H1 (cell line): ENCODE measurements around the gene LCN15. TPM values are rescaled to one million over a fixed set of nuclear protein-coding genes. Genes with fewer than 3 reads are reported as not detected.
A peak's percentile ranks its signal among the peaks of the same experiment; 100 is the strongest.

ENCODE experiments used
- CTCF ChIA-PET: fragments of 300-600 bp; sonication (Branson Sonifier 250); formaldehyde crosslinking; loops from one replicate; lab custom pipeline; 2021; ENCODE audit not compliant: partially characterized antibody; lab: Charles Lee
- POLR2A ChIA-PET: fragments of 300-600 bp; sonication (Branson Sonifier 250); formaldehyde crosslinking; loops from one replicate; lab custom pipeline; 2021; ENCODE audit warnings: inconsistent platforms; ENCODE audit not compliant: partially characterized antibody; lab: Charles Lee
- DNase-seq, 2 experiments: peaks; one replicate each; pipeline versions ENCODE4 v3.0.0 to v3.0.0-alpha.2; 2010 to 2022; ENCODE audit warnings: low spot score in 2 of 2, low read depth in 1 of 2, mixed read lengths in 1 of 2
- FAIRE-seq: peaks from 2 replicates; lab custom pipeline; 2011; peaks lifted over from hg19 to GRCh38; lab: Jason Lieb, UNC
- H2AFZ ChIP-seq: 2 replicates; pipeline ENCODE4 v1.8.1; 2012; ENCODE audit warnings: low read length, inconsistent platforms
- H2AK5ac ChIP-seq: 2 replicates; pipeline ENCODE4 v1.6.1; 2013; ENCODE audit warnings: low read depth, low read length
- H2BK120ac ChIP-seq: replicated peaks from 2 replicates; pipeline ENCODE3; 2013; ENCODE audit warnings: low read depth, low read length, inconsistent platforms
- H2BK12ac ChIP-seq: 2 replicates; pipeline ENCODE4 v1.6.1; 2013; ENCODE audit warnings: low read depth, low read length
- H2BK15ac ChIP-seq: 2 replicates; pipeline ENCODE4 v1.6.1; 2013; ENCODE audit warnings: low read length
- H2BK20ac ChIP-seq: 2 replicates; pipeline ENCODE4 v1.6.1; 2013; ENCODE audit warnings: low read length
- H2BK5ac ChIP-seq: 2 replicates; pipeline ENCODE4 v1.6.1; 2013; ENCODE audit warnings: low read depth, low read length
- H3K14ac ChIP-seq: 2 replicates; pipeline ENCODE4 v1.6.1; 2013; ENCODE audit warnings: inconsistent platforms; ENCODE audit not compliant: insufficient read length
- H3K18ac ChIP-seq: 2 replicates; pipeline ENCODE4 v1.6.1; 2013; ENCODE audit warnings: low read length; ENCODE audit errors: extremely low read depth
- H3K23ac ChIP-seq: 2 replicates; pipeline ENCODE4 v1.6.1; 2013; ENCODE audit warnings: inconsistent platforms; ENCODE audit not compliant: insufficient read length
- H3K23me2 ChIP-seq: 2 replicates; pipeline ENCODE4 v1.6.1; 2013; ENCODE audit warnings: low read depth, low read length
- H3K27ac ChIP-seq: 2 replicates; pipeline ENCODE4 v1.6.1; 2011; ENCODE audit warnings: low read depth, low read length, inconsistent platforms
- H3K27me3 ChIP-seq, 4 experiments: replicated peaks in 1 of 4; 1 replicate in 1 of 4; 2 replicates in 3 of 4; pipeline versions ENCODE4 v1.6.1 to v1.8.1; 2011 to 2013; ENCODE audit warnings: low read length in 3 of 4, mild to moderate bottlenecking in 3 of 4, inconsistent platforms in 2 of 4, mixed read lengths in 2 of 4, moderate library complexity in 1 of 4; ENCODE audit not compliant: control insufficient read depth in 3 of 4, insufficient read depth in 3 of 4; ENCODE audit errors: extremely low read depth in 1 of 4
- H3K36me3 ChIP-seq, 4 experiments: 2 replicates each; pipeline versions ENCODE4 v1.6.1 to v1.8.1; 2011 to 2013; ENCODE audit warnings: mild to moderate bottlenecking in 4 of 4, low read length in 3 of 4, moderate library complexity in 2 of 4, control low read depth in 1 of 4, inconsistent platforms in 1 of 4; ENCODE audit not compliant: insufficient read depth in 4 of 4, control insufficient read depth in 2 of 4
- H3K4ac ChIP-seq: replicated peaks from 2 replicates; pipeline ENCODE3; 2013; ENCODE audit warnings: low read length, low read depth, mixed read lengths, inconsistent platforms; ENCODE audit not compliant: insufficient read length
- H3K4me1 ChIP-seq, 4 experiments: replicated peaks in 1 of 4; 1 replicate in 1 of 4; 2 replicates in 3 of 4; pipeline versions ENCODE4 v1.6.1 to v1.8.1; 2011 to 2013; ENCODE audit warnings: low read length in 3 of 4, inconsistent platforms in 2 of 4, mixed read lengths in 1 of 4; ENCODE audit not compliant: insufficient read depth in 4 of 4, control insufficient read depth in 3 of 4
- H3K4me2 ChIP-seq, 2 experiments: 2 replicates each; pipeline versions ENCODE4 v1.6.1 to v1.8.1; 2011 to 2013; ENCODE audit warnings: low read depth in 2 of 2, low read length in 2 of 2, control low read depth in 1 of 2, inconsistent platforms in 1 of 2, mild to moderate bottlenecking in 1 of 2; ENCODE audit not compliant: insufficient read depth in 1 of 2
- H3K4me3 ChIP-seq, 4 experiments: fragments of 200-600, 300-600 bp in 1 of 4; sonication (generic), shearing (Covaris generic), sonication (Bioruptor Twin) in 1 of 4; 2 replicates each; pipeline versions ENCODE4 v1.5.1 to v1.8.1; 2011 to 2016; ENCODE audit warnings: low read length in 4 of 4, low read depth in 3 of 4, control low read depth in 2 of 4, inconsistent platforms in 2 of 4, mild to moderate bottlenecking in 2 of 4, mixed read lengths in 1 of 4, moderate library complexity in 1 of 4; ENCODE audit not compliant: insufficient read depth in 2 of 4; ENCODE audit errors: extremely low read depth in 1 of 4
- H3K56ac ChIP-seq: replicated peaks from 2 replicates; pipeline ENCODE3; 2013; ENCODE audit warnings: low read depth, mild to moderate bottlenecking, mixed read lengths, low read length, inconsistent platforms; ENCODE audit not compliant: insufficient read length
- H3K79me1 ChIP-seq: 2 replicates; pipeline ENCODE4 v1.6.1; 2013; ENCODE audit warnings: low read depth, low read length, control low read depth
- H3K79me2 ChIP-seq, 2 experiments: 2 replicates each; pipeline versions ENCODE4 v1.6.1 to v1.8.1; 2012 to 2013; ENCODE audit warnings: low read length in 2 of 2, mild to moderate bottlenecking in 2 of 2, inconsistent platforms in 1 of 2; ENCODE audit not compliant: insufficient read depth in 2 of 2, control insufficient read depth in 1 of 2
- H3K9ac ChIP-seq, 4 experiments: replicated peaks in 1 of 4; 1 replicate in 1 of 4; 2 replicates in 3 of 4; pipeline versions ENCODE4 v1.6.1 to v1.8.1; 2011 to 2013; ENCODE audit warnings: low read depth in 3 of 4, low read length in 3 of 4, control low read depth in 2 of 4, mild to moderate bottlenecking in 2 of 4, moderate library complexity in 2 of 4, inconsistent platforms in 1 of 4; ENCODE audit errors: extremely low read depth in 1 of 4
- H3K9me3 ChIP-seq, 2 experiments: 2 replicates each; pipeline versions ENCODE4 v1.6.1 to v1.8.1; 2012 to 2013; ENCODE audit warnings: mild to moderate bottlenecking in 2 of 2, moderate library complexity in 2 of 2, control low read depth in 1 of 2, inconsistent platforms in 1 of 2, low read depth in 1 of 2, low read length in 1 of 2, mixed read lengths in 1 of 2; ENCODE audit not compliant: insufficient read depth in 2 of 2
- H4K20me1 ChIP-seq, 2 experiments: replicated peaks in 1 of 2; 2 replicates each; pipeline versions ENCODE3 to v1.8.1; 2011 to 2013; ENCODE audit warnings: inconsistent platforms in 2 of 2, low read length in 2 of 2, mild to moderate bottlenecking in 1 of 2; ENCODE audit not compliant: insufficient read depth in 2 of 2, control insufficient read depth in 1 of 2
- H4K5ac ChIP-seq: 2 replicates; pipeline ENCODE4 v1.6.1; 2013; ENCODE audit warnings: low read length, low read depth, mixed read lengths, inconsistent platforms; ENCODE audit not compliant: insufficient read length
- H4K8ac ChIP-seq: 2 replicates; pipeline ENCODE4 v1.8.0; 2013; ENCODE audit warnings: mild to moderate bottlenecking, moderate library complexity, low read length, inconsistent platforms; ENCODE audit not compliant: insufficient read depth; ENCODE audit errors: extremely low read depth
- H4K91ac ChIP-seq: replicated peaks from 2 replicates; pipeline ENCODE3; 2013; ENCODE audit warnings: low read length, mixed read lengths, inconsistent platforms; ENCODE audit not compliant: insufficient read length
- BRCA1 ChIP-seq: IDR thresholded peaks from 2 replicates; pipeline ENCODE4 v1.6.1; 2012; ENCODE audit warnings: low read depth, low read length, improper control_type of control experiment
- CHD1 ChIP-seq: IDR thresholded peaks from 2 replicates; pipeline ENCODE4 v1.6.1; 2012; ENCODE audit warnings: low read depth, low read length, improper control_type of control experiment
- EGR1 ChIP-seq: IDR thresholded peaks from 2 replicates; pipeline ENCODE4 v1.6.1; 2011; ENCODE audit warnings: low read depth, low read length, borderline replicate concordance
- GABPA ChIP-seq: IDR thresholded peaks from 2 replicates; pipeline ENCODE4 v1.6.1; 2011; ENCODE audit warnings: mild to moderate bottlenecking, low read length, moderate library complexity, borderline replicate concordance; ENCODE audit not compliant: insufficient read depth
- KDM4A ChIP-seq: IDR thresholded peaks from one replicate; pipeline ENCODE4 v1.7.1; 2012; ENCODE audit warnings: low read depth, mild to moderate bottlenecking, moderate library complexity, low read length, inconsistent platforms; ENCODE audit not compliant: severe bottlenecking
- PHF8 ChIP-seq: fragments of 200-600 bp; sonication (generic); conservative IDR thresholded peaks from 2 replicates; pipeline ENCODE4 v1.7.1; 2012; ENCODE audit warnings: low read depth, mild to moderate bottlenecking, inconsistent platforms, low read length, moderate library complexity
- POLR2A ChIP-seq, 2 experiments: IDR thresholded peaks; 1 replicate in 1 of 2; 2 replicates in 1 of 2; pipeline ENCODE4 v1.6.1; 2011; ENCODE audit warnings: low read depth in 2 of 2, low read length in 2 of 2, mild to moderate bottlenecking in 2 of 2; ENCODE audit errors: control extremely low read depth in 1 of 2
- RBBP5 ChIP-seq: IDR thresholded peaks from 2 replicates; pipeline ENCODE4 v1.7.1; 2012; ENCODE audit warnings: low read depth, mild to moderate bottlenecking, inconsistent platforms, low read length, moderate library complexity, borderline replicate concordance
- SIX5 ChIP-seq: IDR thresholded peaks from 2 replicates; pipeline ENCODE4 v1.6.1; 2011; ENCODE audit warnings: mild to moderate bottlenecking, low read depth, low read length
- SRF ChIP-seq: IDR thresholded peaks from 2 replicates; pipeline ENCODE4 v1.6.1; 2011; ENCODE audit warnings: mild to moderate bottlenecking, low read depth, low read length, moderate library complexity
- SUZ12 ChIP-seq: fragments of 200-600 bp; sonication (generic); IDR thresholded peaks from 2 replicates; pipeline ENCODE4 v1.6.1; 2012; ENCODE audit warnings: mild to moderate bottlenecking, inconsistent platforms, low read length, moderate library complexity, mixed read lengths
- whole genome bisulfite sequencing, 2 experiments: shearing (Covaris generic) in 1 of 2; methylation state at CpG; one replicate each; pipeline versions ENCODE4 v1.1.6 to v1.1.7; 2013 to 2015; ENCODE audit warnings: low lambda C conversion rate in 2 of 2, mixed read lengths in 2 of 2, inconsistent platforms in 1 of 2, low coverage in 1 of 2, missing lambda C conversion rate in 1 of 2; ENCODE audit not compliant: insufficient replicate concordance in 2 of 2, insufficient coverage in 1 of 2, insufficient read length in 1 of 2; ENCODE audit errors: extremely low coverage in 1 of 2, missing lambda C conversion rate in 1 of 2; 5-methylcytosine and 5-hydroxymethylcytosine counted together
- polyA plus RNA-seq, 7 experiments: library from polyadenylated mRNA; depleted of rRNA in 3 of 7; stranded (reverse) in 5 of 7; unstranded in 2 of 7; fragments of >200 nt in 5 of 7; fragments of 200-250 nt in 2 of 7; gene quantifications; 1 replicate in 5 of 7; 2 replicates in 1 of 7; 4 replicates in 1 of 7; pipeline versions ENCODE4 v1.2.1 to v1.2.3, GENCODE V29; 2011 to 2013; ENCODE audit warnings: missing spikeins in 2 of 7, mixed read lengths in 2 of 7
- total RNA-seq: library from RNA; stranded (reverse); fragmentation: NEBNext Ultra II Directional; extraction: Animal tissue kit (Norgen Biotek cat#: 25700); gene quantifications from 2 replicates; pipeline ENCODE4 v1.2.1, GENCODE V29; 2021

LCN15 gene
- total and polyA plus RNA-seq, 2 of the 8 experiments (the other 6 are each of a cell fraction or from before 2014, with no cell fraction given) = 0.08 to 0.47 TPM

- no peak overlapping the region for H2AK5ac ChIP-seq
- no peak overlapping the region for H3K4ac ChIP-seq
- no peak for DNase-seq
- ChIA-PET POLR2A (interaction anchor here (1.1 to 11.2 kb wide), 3 partner anchors 8 to 30 kb away, joined by 3 to 223 read pairs (median 46); no protein-coding TSS in a partner anchor), CTCF (interaction anchor here (0.8 to 9.2 kb wide), 8 partner anchors 8 to 229 kb away, joined by 3 to 62 read pairs (median 4); no protein-coding TSS in a partner anchor)
- H3K23me2 ChIP-seq = peaks cover 3% of the 10 kb centered on the region; the same call in 1 of the 2 replicates
- H3K9ac ChIP-seq = peak overlapping the region in 2 of 4 experiments; percentile 8 to 25; a peak in 1 of 7 replicates
- H4K8ac ChIP-seq = peak overlapping the region; percentile 71; the same call in 1 of the 2 replicates
- H2BK5ac ChIP-seq = no peak overlapping the region
- H2BK20ac ChIP-seq = no peak overlapping the region
- H3K4me3 ChIP-seq = no peak overlapping the region
- peaks cover 13 to 20% of the 10 kb centered on the region in 2 experiments for H4K20me1 ChIP-seq
- no peaks in the 10 kb centered on the region for H3K9me3 ChIP-seq
- H3K27ac ChIP-seq = no peak overlapping the region
- no peak overlapping the region for H3K18ac ChIP-seq
- H2BK120ac ChIP-seq = no peak overlapping the region
- no peak overlapping the region for H3K23ac ChIP-seq
- no peak overlapping the region for H2AFZ ChIP-seq
- H3K27me3 ChIP-seq = peaks cover 0 to 4% (median 3%) of the 10 kb centered on the region in 4 experiments; a peak in 4 of 7 replicates
- H3K79me1 ChIP-seq = peaks cover 21% of the 10 kb centered on the region
- H3K14ac ChIP-seq = no peak overlapping the region
- H3K4me1 ChIP-seq = peaks cover 0 to 12% (median 6%) of the 10 kb centered on the region in 4 experiments; a peak in 5 of 7 replicates
- 88% methylated on average over 17 of the region's 17 CpGs; no CpG with 5 or more reads in 1 of the 2 experiments for WGBS, 2 experiments
- no peak for TF ChIP-seq CHD1
- no peak for TF ChIP-seq KDM4A
- no peak for TF ChIP-seq GABPA
- no peak for TF ChIP-seq EGR1
- TF ChIP-seq SUZ12 = no peak
- no peak for TF ChIP-seq SRF
- TF ChIP-seq BRCA1 = no peak
- TF ChIP-seq SIX5 = no peak
- no peak for TF ChIP-seq PHF8
- no peak for TF ChIP-seq RBBP5
- TF ChIP-seq POLR2A (IDR thresholded peaks at IDR 0.05; ENCODE audit: control extremely low read depth in 1 of 2, low read depth in 2 of 2, low read length in 2 of 2) = no peak
- TF ChIP-seq, all 59 proteins: peak for 0
- Histone ChIP-seq H2BK12ac (no peak overlapping the region), H2BK15ac (no peak overlapping the region), H3K56ac (no peak overlapping the region), H3K4me2 (peak overlapping the region in 1 of 2 experiments; percentile 80; a peak in 1 of 4 replicates), H3K36me3 (no peaks in the 10 kb centered on the region), H4K91ac (no peak overlapping the region), H3K79me2 (peaks cover 0 to 11% of the 10 kb centered on the region in 2 experiments; a peak in 1 of 4 replicates), H4K5ac (no peak overlapping the region)
- FAIRE-seq = no peak
Observed at GRCh38 chr9:136714096-136714892, 50.0 kb downstream of the LCN15 start.
